Mucosa of stomach (tissue), 1 donor: ENCODE data around the gene PNLIPRP2.

Experiments
- H3K27me3 ChIP-seq: one replicate; pipeline ENCODE4 v1.7.0; 2013; ENCODE audit warnings: mild to moderate bottlenecking, low read length; ENCODE audit not compliant: control insufficient read depth, insufficient read depth
- H3K36me3 ChIP-seq: one replicate; pipeline ENCODE4 v1.7.0; 2013; ENCODE audit warnings: low read length; ENCODE audit not compliant: control insufficient read depth, insufficient read depth
- H3K4me1 ChIP-seq: one replicate; pipeline ENCODE4 v1.7.0; 2013; ENCODE audit warnings: mild to moderate bottlenecking, low read length; ENCODE audit not compliant: control insufficient read depth, insufficient read depth
- H3K4me3 ChIP-seq: one replicate; pipeline ENCODE4 v1.7.0; 2013; ENCODE audit warnings: low read length
- H3K9ac ChIP-seq: one replicate; pipeline ENCODE4 v1.7.0; 2013; ENCODE audit warnings: mild to moderate bottlenecking, low read length, moderate library complexity
- H3K9me3 ChIP-seq: one replicate; pipeline ENCODE4 v1.7.0; 2013; ENCODE audit warnings: mild to moderate bottlenecking, low read length, moderate library complexity; ENCODE audit not compliant: control insufficient read depth
- donor health status: Pancreatic carcinoma.

Gene PNLIPRP2

GRCh38 chr10:116621476-116621875, 723 bp downstream of the PNLIPRP2 start:
- Histone ChIP-seq H3K27me3 (peaks cover 9% of the 10 kb centered on the region), H3K9me3 (no peaks in the 10 kb centered on the region), H3K4me3 (no peak overlapping the region), H3K4me1 (peaks cover 23% of the 10 kb centered on the region), H3K9ac (no peak overlapping the region), H3K36me3 (no peaks in the 10 kb centered on the region)

- peaks cover 27% of the 10 kb centered on the region for H3K4me1 ChIP-seq
Observed at GRCh38 chr10:116621934-116622655, 1.3 kb downstream of the PNLIPRP2 start.

GRCh38 chr10:116625845-116626244, 5.1 kb downstream of the PNLIPRP2 start:
- no peak overlapping the region for H3K4me3 ChIP-seq
- H3K9me3 ChIP-seq, result no peaks in the 10 kb centered on the region
- peaks cover 22% of the 10 kb centered on the region for H3K4me1 ChIP-seq
- no peaks in the 10 kb centered on the region for H3K36me3 ChIP-seq
- H3K9ac ChIP-seq, result no peak overlapping the region
- peaks cover 14% of the 10 kb centered on the region for H3K27me3 ChIP-seq

More at GRCh38 chr10:116621934-116622655, 1.3 kb downstream of the PNLIPRP2 start:
- Histone ChIP-seq H3K9me3 (no peaks in the 10 kb centered on the region), H3K27me3 (peaks cover 14% of the 10 kb centered on the region), H3K4me3 (no peak overlapping the region), H3K36me3 (no peaks in the 10 kb centered on the region), H3K9ac (no peak overlapping the region)

GRCh38 chr10:116626815-116627214, 6.1 kb downstream of the PNLIPRP2 start:
- peaks cover 13% of the 10 kb centered on the region for H3K4me1 ChIP-seq
- no peak overlapping the region for H3K9ac ChIP-seq
- H3K27me3 ChIP-seq, result peaks cover 14% of the 10 kb centered on the region
- H3K9me3 ChIP-seq, result no peaks in the 10 kb centered on the region
- H3K36me3 ChIP-seq, result no peaks in the 10 kb centered on the region
- H3K4me3 ChIP-seq, result no peak overlapping the region

GRCh38 chr10:116627386-116627933, 6.7 kb downstream of the PNLIPRP2 start:
- Histone ChIP-seq H3K4me3 (no peak overlapping the region), H3K36me3 (no peaks in the 10 kb centered on the region)

GRCh38 chr10:116629340-116629739, 8.6 kb downstream of the PNLIPRP2 start:
- Histone ChIP-seq H3K4me1 (peaks cover 6% of the 10 kb centered on the region), H3K36me3 (no peaks in the 10 kb centered on the region), H3K4me3 (no peak overlapping the region), H3K9me3 (no peaks in the 10 kb centered on the region), H3K9ac (no peak overlapping the region), H3K27me3 (peaks cover 14% of the 10 kb centered on the region)

More at GRCh38 chr10:116627386-116627933, 6.7 kb downstream of the PNLIPRP2 start:
- Histone ChIP-seq H3K4me1 (peaks cover 6% of the 10 kb centered on the region), H3K9ac (no peak overlapping the region), H3K27me3 (peaks cover 14% of the 10 kb centered on the region), H3K9me3 (no peaks in the 10 kb centered on the region)

- peaks cover 14% of the 10 kb centered on the region for H3K27me3 ChIP-seq
- peaks cover 6% of the 10 kb centered on the region for H3K4me1 ChIP-seq
- H3K36me3 ChIP-seq, result no peaks in the 10 kb centered on the region
- no peak overlapping the region for H3K4me3 ChIP-seq
- H3K9me3 ChIP-seq, result no peaks in the 10 kb centered on the region
- H3K9ac ChIP-seq, result no peak overlapping the region
Observed at GRCh38 chr10:116630020-116630419, 9.3 kb downstream of the PNLIPRP2 start.

- no peak overlapping the region for H3K4me3 ChIP-seq
- no peak overlapping the region for H3K9ac ChIP-seq
- H3K4me1 ChIP-seq, result peaks cover 4% of the 10 kb centered on the region
- no peaks in the 10 kb centered on the region for H3K9me3 ChIP-seq
- no peaks in the 10 kb centered on the region for H3K36me3 ChIP-seq
- peaks cover under 1% of the 10 kb centered on the region for H3K27me3 ChIP-seq
Observed at GRCh38 chr10:116631871-116632295, 11.1 kb downstream of the PNLIPRP2 start.

- Histone ChIP-seq H3K4me3 (no peak overlapping the region), H3K9ac (no peak overlapping the region), H3K27me3 (no peaks in the 10 kb centered on the region), H3K36me3 (no peaks in the 10 kb centered on the region), H3K9me3 (no peaks in the 10 kb centered on the region), H3K4me1 (no peaks in the 10 kb centered on the region)
Observed at GRCh38 chr10:116632596-116633215, 12.0 kb downstream of the PNLIPRP2 start.

GRCh38 chr10:116633216-116633600, 12.5 kb downstream of the PNLIPRP2 start:
- H3K9me3 ChIP-seq, result no peaks in the 10 kb centered on the region
- no peaks in the 10 kb centered on the region for H3K4me1 ChIP-seq
- no peaks in the 10 kb centered on the region for H3K27me3 ChIP-seq
- H3K36me3 ChIP-seq, result no peaks in the 10 kb centered on the region
- no peak overlapping the region for H3K4me3 ChIP-seq
- no peak overlapping the region for H3K9ac ChIP-seq

- Histone ChIP-seq H3K27me3 (no peaks in the 10 kb centered on the region), H3K4me3 (no peak overlapping the region), H3K9me3 (no peaks in the 10 kb centered on the region), H3K36me3 (no peaks in the 10 kb centered on the region), H3K9ac (no peak overlapping the region), H3K4me1 (no peaks in the 10 kb centered on the region)
Observed at GRCh38 chr10:116634126-116634975, 13.6 kb downstream of the PNLIPRP2 start.
